HG03039 (cell line): ENCODE measurements around the gene USP5.

Experiments
- ATAC-seq: cut with Tn5 transposase; IDR thresholded peaks from one replicate; pipeline ENCODE4 v1.9.1; 2021; ENCODE audit warnings: mild to moderate bottlenecking, moderate library complexity; ENCODE audit not compliant: unreplicated experiment

USP5 gene

GRCh38 chr12:6826125-6826733 lies 25.7 kb upstream of the USP5 start:
- ATAC-seq = no peak

- no peak for ATAC-seq
Measured at GRCh38 chr12:6826734-6827436, 25.1 kb upstream of the USP5 start.

GRCh38 chr12:6827437-6827911 lies 24.5 kb upstream of the USP5 start:
- no peak for ATAC-seq

GRCh38 chr12:6827982-6828780 lies 23.8 kb upstream of the USP5 start, which contains the start of gene P3H3:
P3H3 (plus strand) TSS chr12:6828407; CDS start chr12:6828441, 34 bp downstream.
- no peak for ATAC-seq

GRCh38 chr12:6828781-6829535 lies 23.0 kb upstream of the USP5 start:
- ATAC-seq = no peak

- ATAC-seq = no peak
Measured at GRCh38 chr12:6829536-6830220, 22.3 kb upstream of the USP5 start.

- no peak for ATAC-seq
Measured at GRCh38 chr12:6830286-6830890, 21.6 kb upstream of the USP5 start.

GRCh38 chr12:6830999-6831398 lies 21.0 kb upstream of the USP5 start:
- no peak for ATAC-seq

- no peak for ATAC-seq
Measured at GRCh38 chr12:6831450-6831995, 20.4 kb upstream of the USP5 start.

- no peak for ATAC-seq
Measured at GRCh38 chr12:6832125-6832524, 19.8 kb upstream of the USP5 start.

GRCh38 chr12:6833189-6833890 lies 18.6 kb upstream of the USP5 start:
- no peak for ATAC-seq

- no peak for ATAC-seq
Measured at GRCh38 chr12:6834254-6834653, 17.7 kb upstream of the USP5 start.

- ATAC-seq = no peak
Measured at GRCh38 chr12:6834873-6835272, 17.1 kb upstream of the USP5 start.

GRCh38 chr12:6836851-6837250 lies 15.1 kb upstream of the USP5 start:
- ATAC-seq = no peak

- ATAC-seq = no peak
Measured at GRCh38 chr12:6837370-6838060, 14.4 kb upstream of the USP5 start.

GRCh38 chr12:6838854-6839253 lies 13.1 kb upstream of the USP5 start:
- ATAC-seq = no peak

- ATAC-seq = peak; percentile 61
Measured at GRCh38 chr12:6839482-6840201, 12.3 kb upstream of the USP5 start.

GRCh38 chr12:6840330-6840729 lies 11.6 kb upstream of the USP5 start:
- ATAC-seq = no peak
